Fibroblast of peridontal ligament (primary cell): ENCODE results near the gene ZNF432.

Experiments
- DNase-seq: peaks from one replicate; pipeline ENCODE4 v3.0.0-alpha.2; 2010; ENCODE audit errors: extremely low read depth

Gene ZNF432

GRCh38 chr19:52007806-52008557, 40.7 kb downstream of the ZNF432 start, which contains the start of gene ZNF615:
Gene ZNF615, minus strand, starts transcription at chr19:52008211. Its CDS starts 4,500 bp downstream, at chr19:52003711.
- DNase-seq: peak; percentile 86

- DNase-seq: no peak
These were observed 41.2 kb downstream of the ZNF432 start for GRCh38 chr19:52007451-52007805.

- DNase-seq: peak; percentile 2
These were observed 54.5 kb downstream of the ZNF432 start for GRCh38 chr19:51994048-51994644.

GRCh38 chr19:51993422-51993821, 55.2 kb downstream of the ZNF432 start:
- no peak for DNase-seq

GRCh38 chr19:51986309-51987291, 62.0 kb downstream of the ZNF432 start, which contains the start of gene ZNF350:
Gene ZNF350, minus strand, starts transcription at chr19:51986840. Its CDS starts 12,480 bp downstream, at chr19:51974360.
- peak; percentile 96 for DNase-seq

GRCh38 chr19:51983361-51983760, 65.3 kb downstream of the ZNF432 start:
- no peak for DNase-seq
